Measurements from ENCODE around the gene PRR15. TPM values are rescaled to one million over a fixed set of nuclear protein-coding genes. Genes with fewer than 3 reads are reported as not detected.
A peak's percentile ranks its signal among the peaks of the same experiment; 100 is the strongest.

Gene PRR15
- total RNA-seq, 4 donors from 2014 or later = 23.1 to 242 (median 145) TPM

DNA sequence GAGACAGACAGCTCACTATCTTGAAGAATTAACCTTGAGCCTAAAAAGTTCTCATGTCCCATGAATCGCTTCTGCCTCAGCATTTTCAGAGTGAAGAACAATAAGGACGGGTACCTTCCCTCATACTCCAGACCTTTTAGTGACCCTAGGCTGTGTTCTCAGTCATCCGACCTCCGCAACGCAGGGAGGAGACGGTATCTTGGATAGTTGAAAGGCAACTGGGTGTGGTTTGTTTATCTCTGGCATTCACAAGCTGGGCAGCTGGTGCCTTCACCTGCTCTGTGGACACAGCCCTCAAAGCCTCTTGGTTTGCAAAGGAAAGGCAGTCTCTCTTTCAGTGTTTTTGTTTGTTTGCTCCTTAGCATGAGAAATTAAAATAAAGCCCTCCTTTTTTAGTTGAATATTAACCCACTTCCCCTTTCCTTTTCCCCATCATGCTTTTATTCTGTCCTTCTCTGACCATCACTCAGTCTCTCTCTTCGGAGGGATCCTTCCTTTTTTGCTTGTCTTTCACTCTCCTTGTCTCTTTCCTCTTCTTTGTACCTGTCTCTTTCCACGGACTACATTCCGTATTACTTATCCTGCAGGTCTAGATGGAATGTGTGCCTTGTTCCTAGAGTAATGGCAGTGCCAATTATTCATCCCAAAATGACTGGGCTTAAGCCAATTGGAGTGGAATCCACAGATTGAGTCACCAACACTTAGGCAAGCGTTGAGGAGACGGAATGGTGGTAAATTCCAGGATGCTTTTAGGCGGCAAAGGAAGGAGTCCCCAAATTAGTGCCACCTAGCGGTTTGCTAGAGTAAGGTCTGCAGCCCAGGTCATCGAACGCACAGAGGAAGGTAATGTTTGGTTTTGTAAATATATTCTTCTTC lies 45.8 kb downstream of the PRR15 start:
- Histone ChIP-seq H3K36me3 (no peaks in the 10 kb centered on the region), H3K4me1 (peaks cover 0 to 24% (median 0%) of the 10 kb centered on the region in 4 donors), H3K9me3 (no peaks in the 10 kb centered on the region), H3K27ac (peak overlapping the region in 3 of 4 donors; percentile 7 to 84 (median 52)), H3K27me3 (no peaks in the 10 kb centered on the region), H3K4me3 (peak overlapping the region in 2 of 4 donors; percentile 10 to 16)
- TF ChIP-seq, protein P1, sequence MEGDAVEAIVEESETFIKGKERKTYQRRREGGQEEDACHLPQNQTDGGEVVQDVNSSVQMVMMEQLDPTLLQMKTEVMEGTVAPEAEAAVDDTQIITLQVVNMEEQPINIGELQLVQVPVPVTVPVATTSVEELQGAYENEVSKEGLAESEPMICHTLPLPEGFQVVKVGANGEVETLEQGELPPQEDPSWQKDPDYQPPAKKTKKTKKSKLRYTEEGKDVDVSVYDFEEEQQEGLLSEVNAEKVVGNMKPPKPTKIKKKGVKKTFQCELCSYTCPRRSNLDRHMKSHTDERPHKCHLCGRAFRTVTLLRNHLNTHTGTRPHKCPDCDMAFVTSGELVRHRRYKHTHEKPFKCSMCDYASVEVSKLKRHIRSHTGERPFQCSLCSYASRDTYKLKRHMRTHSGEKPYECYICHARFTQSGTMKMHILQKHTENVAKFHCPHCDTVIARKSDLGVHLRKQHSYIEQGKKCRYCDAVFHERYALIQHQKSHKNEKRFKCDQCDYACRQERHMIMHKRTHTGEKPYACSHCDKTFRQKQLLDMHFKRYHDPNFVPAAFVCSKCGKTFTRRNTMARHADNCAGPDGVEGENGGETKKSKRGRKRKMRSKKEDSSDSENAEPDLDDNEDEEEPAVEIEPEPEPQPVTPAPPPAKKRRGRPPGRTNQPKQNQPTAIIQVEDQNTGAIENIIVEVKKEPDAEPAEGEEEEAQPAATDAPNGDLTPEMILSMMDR (IDR thresholded peaks at IDR 0.05) = peak in 5 of 6 experiments; percentile 2 to 82 (median 75)
- peak in 1 of 2 donors; percentile 25 for TF ChIP-seq POLR2A (IDR thresholded peaks at IDR 0.05)
- DNase-seq = peak in 2 of 3 donors; percentile 66 to 76

DNA sequence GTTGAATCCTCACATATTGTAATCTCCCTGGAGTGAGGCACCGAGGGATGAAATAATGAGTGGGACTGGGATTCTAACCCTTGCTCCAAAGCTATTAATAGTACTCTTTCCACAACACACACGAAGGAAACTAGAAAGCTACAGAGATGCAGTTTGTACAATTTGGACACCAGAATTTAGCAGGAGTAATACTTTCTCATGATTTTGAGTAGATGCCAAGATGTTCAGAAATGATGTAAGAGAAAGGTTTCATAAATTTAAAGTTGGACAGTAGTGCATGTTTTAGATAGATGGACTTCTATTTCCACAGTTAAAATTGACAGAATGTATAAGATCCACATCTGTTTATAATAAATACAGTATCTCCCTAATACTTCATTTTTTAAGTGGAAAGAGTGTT lies 46.5 kb downstream of the PRR15 start:
- no peak for TF ChIP-seq POLR2A (IDR thresholded peaks at IDR 0.05)
- TF ChIP-seq, protein P1 (IDR thresholded peaks at IDR 0.05) = no peak
- Histone ChIP-seq H3K4me3 (no peak overlapping the region), H3K27me3 (no peaks in the 10 kb centered on the region), H3K4me1 (peaks cover 0 to 24% (median 0%) of the 10 kb centered on the region in 4 donors), H3K36me3 (no peaks in the 10 kb centered on the region), H3K27ac (peak overlapping the region in 1 of 4 donors; percentile 84), H3K9me3 (no peaks in the 10 kb centered on the region)
- DNase-seq = no peak

- no peaks in the 10 kb centered on the region for H3K36me3 ChIP-seq
- H3K4me1 ChIP-seq = peaks cover 0 to 8% (median 0%) of the 10 kb centered on the region in 4 donors
- no peaks in the 10 kb centered on the region for H3K27me3 ChIP-seq
- DNase-seq = no peak
- TF ChIP-seq POLR2A (IDR thresholded peaks at IDR 0.05) = no peak
- TF ChIP-seq, protein P1 (IDR thresholded peaks at IDR 0.05) = no peak
- H3K9me3 ChIP-seq = no peaks in the 10 kb centered on the region
- no peak overlapping the region for H3K27ac ChIP-seq
- no peak overlapping the region for H3K4me3 ChIP-seq
Measured at GRCh38 chr7:29611941-29612544, 48.4 kb downstream of the PRR15 start.

DNA sequence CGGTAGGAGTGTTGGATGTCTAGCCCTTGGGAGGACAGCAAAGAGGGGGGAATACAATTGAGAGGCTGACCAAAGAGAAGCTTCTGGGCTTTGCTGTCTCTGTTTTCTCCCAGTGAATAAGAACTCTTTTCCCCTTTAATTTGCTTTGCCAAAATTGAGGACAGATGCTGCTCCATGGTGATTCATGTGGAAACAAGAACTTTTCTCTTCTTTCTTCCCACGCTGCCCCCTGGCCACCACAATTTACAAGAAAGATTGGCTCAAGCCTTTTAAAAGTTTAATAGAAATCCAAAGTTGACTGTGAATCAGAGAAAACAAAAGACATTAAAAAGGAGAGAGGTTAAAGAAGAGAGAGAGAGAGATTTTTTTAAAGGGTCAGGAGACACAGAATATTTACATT lies 49.0 kb downstream of the PRR15 start:
- Histone ChIP-seq H3K4me1 (peaks cover 0 to 8% (median 0%) of the 10 kb centered on the region in 4 donors), H3K27ac (no peak overlapping the region), H3K36me3 (no peaks in the 10 kb centered on the region), H3K4me3 (no peak overlapping the region), H3K27me3 (no peaks in the 10 kb centered on the region), H3K9me3 (no peaks in the 10 kb centered on the region)
- no peak for DNase-seq
- TF ChIP-seq POLR2A (IDR thresholded peaks at IDR 0.05) = no peak
- TF ChIP-seq, protein P1 (IDR thresholded peaks at IDR 0.05) = no peak

GRCh38 chr7:29613100-29613499 lies 49.5 kb downstream of the PRR15 start:
- no peak for DNase-seq
- H3K27ac ChIP-seq = no peak overlapping the region
- H3K4me3 ChIP-seq = no peak overlapping the region
- H3K36me3 ChIP-seq = no peaks in the 10 kb centered on the region
- H3K4me1 ChIP-seq = peaks cover 0 to 8% (median 0%) of the 10 kb centered on the region in 4 donors
- no peaks in the 10 kb centered on the region for H3K27me3 ChIP-seq
- H3K9me3 ChIP-seq = no peaks in the 10 kb centered on the region
- no peak for TF ChIP-seq POLR2A (IDR thresholded peaks at IDR 0.05)
- TF ChIP-seq, protein P1 (IDR thresholded peaks at IDR 0.05) = no peak

Measured in Peyer's patch (tissue), 4 donors.